NCI-H1105 treated with DMSO at 0.1 percent for 48 hours (cell line): ENCODE results near the gene NDUFV1.
"Not testable (repeated sequence)": the region's sequence is repeated elsewhere in the genome, so short reads cannot be mapped to it uniquely, and the experiment has no call there.

Source experiments
- DNase-seq: peaks from one replicate; lab custom pipeline; 2025; lab: John Stamatoyannopoulos, UW

NDUFV1 gene

DNA sequence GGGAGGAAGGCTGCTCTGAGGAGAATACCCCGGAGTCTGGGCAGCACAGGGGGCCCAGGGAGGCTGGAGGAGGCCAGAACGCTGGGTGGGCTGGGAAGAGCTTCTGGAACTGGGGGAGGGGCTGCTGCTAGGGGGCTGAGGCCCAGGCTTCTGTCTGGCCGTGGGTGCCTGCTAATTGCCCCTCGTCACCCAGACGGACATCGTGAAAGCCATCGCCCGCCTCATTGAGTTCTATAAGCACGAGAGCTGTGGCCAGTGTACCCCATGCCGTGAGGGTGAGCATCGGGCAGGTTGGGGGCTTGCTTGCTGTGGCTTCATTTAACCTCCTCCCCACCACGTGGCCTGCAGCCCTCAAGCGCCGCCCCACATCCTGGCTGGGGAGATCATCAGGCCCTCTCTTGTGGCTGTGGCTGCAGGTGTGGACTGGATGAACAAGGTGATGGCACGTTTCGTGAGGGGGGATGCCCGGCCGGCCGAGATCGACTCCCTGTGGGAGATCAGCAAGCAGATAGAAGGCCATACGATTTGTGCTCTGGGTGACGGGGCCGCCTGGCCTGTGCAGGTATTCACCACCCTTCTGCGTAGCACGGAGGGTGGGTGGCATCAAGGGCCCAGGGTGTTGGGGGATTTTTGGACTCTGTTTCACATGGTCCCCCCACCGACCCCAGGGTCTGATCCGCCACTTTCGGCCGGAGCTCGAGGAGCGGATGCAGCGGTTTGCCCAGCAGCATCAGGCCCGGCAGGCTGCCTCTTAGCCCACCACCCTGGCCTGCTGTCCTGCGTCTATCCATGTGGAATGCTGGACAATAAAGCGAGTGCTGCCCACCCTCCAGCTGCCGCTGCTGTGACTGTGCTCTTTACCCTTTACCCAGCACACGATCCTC lies 5.2 kb downstream of the NDUFV1 start:
- DNase-seq: no peak

DNA sequence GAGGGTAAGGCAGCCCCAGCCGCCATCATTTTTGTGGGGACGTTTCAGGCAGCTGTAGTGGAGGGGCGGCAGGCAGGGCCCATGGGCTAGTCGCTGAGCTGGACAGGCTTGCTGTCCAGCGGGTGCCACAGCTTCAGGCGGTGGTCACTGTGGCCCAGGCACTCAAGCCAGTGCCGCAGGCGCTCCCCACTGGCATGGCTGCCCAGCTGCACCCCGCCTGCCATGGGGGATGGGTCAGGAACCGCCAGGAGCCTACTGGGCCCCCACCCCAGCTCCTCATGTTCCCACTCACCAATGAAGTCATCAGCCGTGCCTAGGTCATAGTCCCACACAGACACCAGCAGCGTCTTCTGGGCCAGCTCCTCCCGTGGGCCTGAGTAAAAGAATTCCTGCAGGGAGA lies 6.0 kb downstream of the NDUFV1 start:
- no peak for DNase-seq

- DNase-seq: no peak
These were observed 6.7 kb downstream of the NDUFV1 start for GRCh38 chr11:67613313-67613959.

DNA sequence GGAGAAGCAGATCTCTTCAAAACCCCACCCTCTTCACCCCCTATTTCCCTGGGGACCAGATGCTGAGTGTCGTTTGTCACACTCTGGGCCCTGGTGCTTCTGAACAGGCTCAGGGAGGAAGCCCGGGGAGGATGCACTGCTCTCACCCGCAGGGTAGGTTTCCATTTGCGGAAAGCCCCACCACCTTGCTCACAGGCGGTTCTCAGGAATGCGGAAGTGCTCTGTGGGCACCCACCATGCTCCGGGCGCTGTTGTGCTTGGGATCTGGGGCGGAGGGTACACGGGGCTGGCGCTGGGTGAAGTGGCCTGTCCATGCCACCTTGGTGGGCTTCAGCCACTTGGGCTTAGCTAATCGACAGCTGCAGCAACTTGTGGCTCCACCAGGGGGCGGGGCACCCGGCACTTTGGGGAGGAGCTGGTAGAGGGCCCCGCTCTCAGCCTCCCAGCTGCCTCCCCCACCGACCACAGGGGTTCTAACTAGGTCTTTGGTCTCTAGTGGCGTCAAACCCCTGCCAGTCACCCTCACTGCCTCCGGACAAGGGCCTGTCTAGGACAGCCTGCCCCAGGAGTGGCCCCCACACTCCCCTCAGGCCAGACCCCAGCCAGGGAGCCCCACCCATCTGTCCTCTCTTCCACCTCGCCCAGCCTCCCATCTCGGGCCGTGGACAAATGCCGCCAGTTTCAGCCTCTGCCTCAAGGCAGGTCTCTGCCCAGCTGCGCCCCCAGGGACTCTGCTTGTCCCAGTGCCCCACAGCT lies 7.4 kb downstream of the NDUFV1 start:
- DNase-seq: peak; percentile 33

DNA sequence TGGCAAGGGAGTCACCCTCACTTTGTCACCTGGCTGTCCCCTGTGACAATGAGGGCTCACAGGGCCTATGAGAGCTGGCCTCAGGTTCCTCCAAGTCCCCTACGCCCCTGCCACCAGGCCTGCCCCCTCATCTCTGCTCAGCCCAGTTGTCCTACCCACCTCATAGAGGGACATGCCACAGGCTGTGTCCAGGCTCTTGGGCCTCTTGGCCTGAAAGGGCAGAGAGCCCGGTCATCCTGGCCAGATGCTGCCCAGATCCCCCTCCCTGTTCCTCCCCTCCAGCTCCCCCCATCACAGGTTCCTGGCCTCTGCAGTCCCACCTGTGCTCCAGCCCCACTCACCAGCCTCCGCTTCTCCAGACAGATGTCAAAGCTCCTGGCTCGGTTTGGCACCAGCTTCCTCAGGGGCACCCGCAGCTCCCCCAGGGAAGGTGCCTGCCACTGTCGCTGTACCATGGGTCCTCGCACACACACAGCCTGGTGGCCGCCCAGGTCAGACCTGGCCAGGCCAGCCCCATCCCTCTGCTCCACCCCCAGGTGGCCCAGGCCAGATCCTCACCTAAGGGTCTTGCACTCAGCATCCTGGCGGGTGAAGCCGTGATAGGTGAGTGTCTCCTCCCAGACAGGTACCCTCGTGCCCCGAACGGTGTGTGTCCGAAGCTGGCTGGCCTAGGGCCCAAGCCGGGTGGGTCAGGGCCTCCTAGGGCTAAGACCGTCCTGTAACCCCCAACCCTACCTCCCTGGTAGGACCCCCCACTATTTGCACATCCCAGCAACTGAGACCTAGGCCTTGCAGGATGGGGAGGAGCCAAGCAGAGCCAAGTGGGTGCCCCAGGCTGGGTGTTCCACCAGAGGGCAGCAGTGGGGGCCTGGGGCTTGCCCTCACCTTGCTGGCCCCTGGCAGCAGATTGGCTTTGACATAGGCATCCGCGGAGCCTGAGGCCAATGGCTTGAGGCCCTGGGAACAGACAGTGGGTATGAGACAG lies 8.3 kb downstream of the NDUFV1 start:
- DNase-seq: peak; percentile 1

DNA sequence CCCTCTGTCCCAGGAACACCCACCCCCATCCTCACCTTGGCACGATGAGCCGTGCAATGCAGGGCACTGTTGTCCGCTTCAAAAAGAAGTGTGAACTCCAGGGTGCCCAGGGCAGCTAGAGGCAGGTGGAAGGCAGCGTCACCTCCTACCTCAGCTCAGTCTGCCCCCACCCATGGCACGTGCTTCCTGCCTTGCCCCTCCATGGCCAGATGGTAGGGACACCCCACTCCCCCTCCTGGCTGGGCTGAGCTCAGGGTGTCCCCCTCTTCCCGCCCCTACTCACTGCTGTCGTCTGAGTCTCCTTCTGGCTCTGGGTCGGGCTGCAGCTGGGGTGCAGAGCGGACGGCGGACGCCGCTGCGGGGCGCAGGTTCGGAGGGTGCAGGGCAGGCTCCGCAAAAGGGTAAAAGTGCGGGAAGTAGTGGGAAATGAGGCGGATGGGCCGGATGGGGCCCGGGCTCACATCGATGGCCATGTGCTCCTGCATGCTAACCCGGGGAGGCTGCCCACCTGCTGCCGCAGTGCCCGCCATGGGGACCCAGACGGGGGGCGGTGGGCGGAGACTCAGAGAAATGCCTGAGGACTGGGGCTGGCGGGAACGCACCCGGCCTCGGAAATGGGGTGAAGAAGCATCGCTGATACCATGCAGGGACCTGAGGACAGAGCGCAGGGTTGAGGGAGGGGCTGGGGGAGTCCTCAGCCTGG lies 9.1 kb downstream of the NDUFV1 start:
- no peak for DNase-seq

DNA sequence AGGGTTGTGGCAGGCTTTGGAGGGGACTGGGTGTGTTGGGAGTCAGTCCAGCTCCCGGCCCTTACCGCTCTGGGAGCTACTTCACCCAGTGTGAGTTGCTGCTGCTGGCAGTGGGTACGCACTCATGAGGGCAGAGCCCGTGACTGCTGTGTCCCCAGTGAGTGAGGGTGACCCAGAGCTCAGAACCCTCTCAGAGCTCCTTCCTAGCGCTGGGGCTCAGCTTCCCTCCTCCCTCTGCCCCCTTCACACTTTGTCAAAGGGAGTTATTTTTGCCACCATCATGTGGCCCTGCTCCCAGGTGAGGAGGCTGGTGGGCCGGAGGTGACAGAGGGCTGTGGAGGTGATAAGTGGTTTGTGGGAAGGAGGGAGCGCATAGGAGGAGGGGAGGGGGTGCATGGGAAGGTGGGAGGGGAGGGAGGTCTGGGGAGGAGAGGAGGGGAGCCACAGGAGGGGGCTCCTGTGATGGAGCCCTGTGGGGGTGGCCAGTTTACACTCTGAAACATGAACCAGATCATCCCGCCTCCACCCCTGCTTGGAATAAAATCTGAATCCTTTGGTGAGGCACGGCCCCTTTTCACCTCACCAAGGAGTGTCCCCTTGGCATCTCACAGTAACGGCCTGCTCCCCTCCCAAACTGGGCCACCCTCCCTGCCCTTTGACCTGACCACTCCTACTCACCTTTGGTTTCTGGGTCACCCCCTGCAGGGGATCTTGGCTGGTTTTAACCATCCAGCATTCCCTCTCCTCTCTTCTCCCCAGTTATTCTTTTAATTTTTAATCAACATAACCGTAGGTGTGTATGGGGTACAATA lies 9.9 kb downstream of the NDUFV1 start:
- no peak for DNase-seq

DNA sequence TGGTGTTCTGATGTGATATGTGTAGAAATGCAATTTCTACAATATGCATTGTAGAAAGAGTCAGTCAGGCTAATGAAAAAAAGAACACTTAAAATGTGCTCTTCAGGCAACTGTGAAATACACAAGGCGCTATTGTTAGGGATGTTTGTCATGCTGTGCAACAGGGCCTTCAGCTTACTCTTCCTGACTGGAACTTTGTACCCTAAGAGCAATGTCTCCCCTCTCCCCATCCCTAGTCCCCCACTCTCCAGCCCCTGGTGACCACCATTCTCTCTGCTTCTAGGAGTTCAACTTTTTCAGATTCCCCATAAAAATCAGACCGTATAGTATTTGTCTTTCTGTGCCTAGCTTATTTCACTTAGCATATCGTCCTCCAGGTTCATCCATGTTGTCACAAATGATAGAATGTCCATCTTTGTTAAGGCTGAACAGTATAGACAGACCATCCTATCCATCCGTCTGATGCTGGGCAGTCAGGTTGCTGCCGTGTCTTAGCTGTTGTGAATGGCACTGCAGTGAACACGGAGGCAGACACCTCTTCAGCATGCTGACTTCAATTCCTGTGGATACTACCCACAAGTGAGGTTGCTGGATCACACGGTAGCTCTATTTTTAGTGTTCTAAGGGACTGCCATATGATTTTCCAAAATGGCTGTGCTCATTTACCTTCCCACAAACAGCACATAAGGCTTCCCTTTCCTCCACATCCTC lies 10.7 kb downstream of the NDUFV1 start:
- no peak for DNase-seq

DNA sequence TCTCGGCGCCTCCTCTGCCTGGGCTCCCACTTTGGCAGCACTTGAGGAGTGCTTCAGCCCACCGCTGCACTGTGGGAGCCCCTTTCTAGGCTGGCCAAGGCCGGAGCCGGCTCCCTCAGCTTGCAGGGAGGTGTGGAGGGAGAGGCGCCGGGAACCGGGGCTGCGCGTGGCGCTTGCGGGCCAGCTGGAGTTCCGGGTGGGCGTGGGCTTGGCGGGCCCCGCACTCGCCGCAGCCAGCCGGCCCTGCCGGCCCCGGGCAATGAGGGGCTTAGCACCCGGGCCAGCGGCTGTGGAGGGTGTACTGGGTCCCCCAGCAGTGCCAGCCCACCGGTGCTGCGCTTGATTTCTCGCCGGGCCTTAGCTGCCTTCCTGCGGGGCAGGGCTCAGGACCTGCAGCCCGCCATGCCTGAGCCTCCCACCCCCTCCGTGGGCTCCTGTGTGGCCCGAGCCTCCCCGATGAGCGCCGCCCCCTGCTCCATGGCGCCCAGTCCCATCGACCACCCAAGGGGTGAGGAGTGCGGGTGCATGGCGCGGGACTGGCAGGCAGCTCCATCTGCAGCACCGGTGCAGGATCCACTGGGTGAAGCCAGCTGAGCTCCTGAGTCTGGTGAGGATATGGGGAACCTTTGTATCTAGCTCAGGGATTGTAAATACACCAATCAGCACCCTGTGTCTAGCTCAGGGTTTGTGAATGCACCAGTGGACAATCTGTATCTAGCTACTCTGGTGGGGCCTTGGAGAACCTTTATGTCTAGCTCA lies 12.3 kb downstream of the NDUFV1 start:
- not testable (repeated sequence) for DNase-seq

DNA sequence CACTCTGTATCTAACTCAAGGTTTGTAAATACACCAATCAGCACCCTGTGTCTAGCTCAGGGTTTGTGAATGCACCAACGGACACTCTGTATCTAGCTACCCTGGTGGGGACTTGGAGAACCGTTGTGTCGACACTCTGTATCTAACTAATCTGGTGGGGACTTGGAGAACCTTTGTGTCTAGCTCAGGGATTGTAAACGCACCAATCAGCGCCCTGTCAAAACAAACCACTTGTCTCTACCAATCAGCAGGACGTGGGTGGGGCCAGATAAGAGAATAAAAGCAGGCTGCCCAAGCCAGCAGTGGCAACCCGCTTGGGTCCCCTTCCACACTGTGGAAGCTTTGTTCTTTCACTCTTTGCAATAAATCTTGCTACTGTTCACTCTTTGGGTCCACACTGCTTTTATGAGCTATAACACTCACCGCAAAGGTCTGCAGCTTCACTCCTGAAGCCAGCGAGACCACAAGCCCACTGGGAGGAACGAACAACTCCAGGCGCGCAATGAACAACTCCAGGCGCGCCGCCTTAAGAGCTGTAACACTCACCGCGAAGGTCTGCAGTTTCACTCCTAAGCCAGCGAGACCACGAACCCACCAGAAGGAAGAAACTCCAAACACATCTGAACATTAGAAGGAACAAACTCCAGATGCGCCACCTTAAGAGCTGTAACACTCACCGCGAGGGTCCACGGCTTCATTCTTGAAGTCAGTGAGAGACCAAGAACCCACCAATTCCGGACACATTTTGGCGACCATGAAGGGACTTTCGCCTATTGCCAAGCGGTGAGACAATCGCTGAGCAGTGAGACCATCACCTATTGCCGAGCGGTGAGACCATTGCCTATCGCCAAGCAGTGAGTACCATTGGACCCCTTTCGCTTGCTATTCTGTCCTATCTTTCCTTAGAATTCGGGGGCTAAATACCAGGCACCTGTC lies 13.2 kb downstream of the NDUFV1 start:
- not testable (repeated sequence) for DNase-seq

DNA sequence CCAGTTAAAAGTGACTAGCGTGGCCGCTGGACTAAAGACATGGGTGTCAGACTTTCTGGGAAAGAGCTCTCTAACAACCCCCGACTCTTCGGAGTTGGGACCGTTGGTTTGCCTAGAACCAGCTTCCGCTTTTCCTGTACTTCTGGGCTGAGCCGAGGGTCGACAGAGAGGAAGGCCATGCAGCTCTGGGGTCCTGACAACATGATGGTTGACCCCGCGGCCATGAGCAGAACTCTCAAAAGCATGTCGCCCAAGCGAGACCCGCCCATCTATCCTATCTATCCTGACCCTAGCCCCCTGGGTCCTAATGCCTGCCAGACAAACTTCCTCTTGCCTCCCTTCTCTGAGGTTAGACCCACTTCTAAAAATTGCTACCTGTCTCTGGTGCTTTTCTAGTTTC lies 13.9 kb downstream of the NDUFV1 start:
- DNase-seq: not testable (repeated sequence)

DNA sequence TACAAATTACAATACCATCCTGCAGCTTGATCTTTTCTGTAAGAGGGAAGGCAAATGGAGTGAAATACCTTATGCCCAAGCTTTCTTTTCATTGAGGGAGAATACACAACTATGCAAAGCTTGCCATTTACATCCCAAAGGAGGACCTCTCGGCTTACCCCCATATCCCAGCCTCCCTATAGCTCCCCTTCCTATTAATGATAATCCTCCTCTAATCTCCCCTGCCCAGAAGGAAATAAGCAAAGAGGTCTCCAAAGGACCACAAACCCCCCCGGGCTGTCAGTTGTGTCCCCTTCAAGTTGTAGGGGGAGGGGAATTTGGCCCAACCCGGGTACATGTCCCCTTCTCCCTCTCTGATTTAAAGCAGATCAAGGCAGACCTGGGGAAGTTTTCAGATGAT lies 15.2 kb downstream of the NDUFV1 start:
- not testable (repeated sequence) for DNase-seq

- DNase-seq: not testable (repeated sequence)
These were observed 16.2 kb downstream of the NDUFV1 start for GRCh38 chr11:67622905-67623304.

GRCh38 chr11:67623795-67624194 lies 17.1 kb downstream of the NDUFV1 start:
- not testable (repeated sequence) for DNase-seq

- DNase-seq: not testable (repeated sequence)
These were observed 19.5 kb downstream of the NDUFV1 start for GRCh38 chr11:67626131-67626833.

DNA sequence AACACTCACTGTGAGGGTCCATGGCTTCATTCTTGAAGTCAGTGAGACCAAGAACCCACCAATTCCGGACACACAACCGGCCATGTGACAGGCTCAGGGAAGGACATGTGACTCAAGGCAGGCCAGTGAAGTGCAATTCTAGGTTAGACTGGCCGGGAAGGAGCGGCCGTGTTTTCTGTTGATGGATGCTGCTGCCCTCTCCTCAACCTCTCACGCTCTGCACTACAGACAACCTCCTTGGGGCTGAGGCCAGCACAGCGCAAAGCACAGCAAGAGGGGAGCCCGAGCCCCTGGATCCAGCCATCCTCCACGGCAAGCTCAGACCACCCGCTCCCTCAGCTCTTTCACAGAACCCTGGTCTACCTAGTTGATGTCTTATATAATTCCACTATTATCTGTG lies 20.2 kb downstream of the NDUFV1 start:
- no peak for DNase-seq

- no peak for DNase-seq
These were observed 20.7 kb downstream of the NDUFV1 start for GRCh38 chr11:67627441-67627811.
